Spleen (tissue), 11 donors: ENCODE data around the gene SMLR1. TPM values are rescaled to one million over a fixed set of nuclear protein-coding genes. Genes with fewer than 3 reads are reported as not detected.
A peak's percentile ranks its signal among the peaks of the same experiment; 100 is the strongest.

Experiments used
- DNase-seq: peaks from one replicate; pipeline ENCODE4 v3.0.0-alpha.2; 2020
- H3K27ac ChIP-seq, 8 donors: fragments of 200-600 bp; sonication (generic) in 7 of 8; 1 replicate in 4 of 8; 2 replicates in 4 of 8; pipeline versions ENCODE4 v1.5.0 to v1.8.0; 2016 to 2021; ENCODE audit warnings: inconsistent platforms in 4 of 8, mild to moderate bottlenecking in 4 of 8, moderate library complexity in 1 of 8
- H3K27me3 ChIP-seq, 7 donors: fragments of 200-600 bp; sonication (generic) in 6 of 7; replicated peaks in 1 of 7; 1 replicate in 4 of 7; 2 replicates in 3 of 7; pipeline versions ENCODE4 v1.5.0 to v1.8.0; 2016 to 2021; ENCODE audit warnings: inconsistent platforms in 3 of 7, mild to moderate bottlenecking in 1 of 7
- H3K36me3 ChIP-seq, 6 donors: fragments of 200-600 bp; sonication (generic) in 5 of 6; 1 replicate in 4 of 6; 2 replicates in 2 of 6; pipeline versions ENCODE4 v1.5.0 to v1.8.0; 2016 to 2021; ENCODE audit warnings: inconsistent platforms in 2 of 6
- H3K4me1 ChIP-seq, 6 donors: fragments of 200-600 bp; sonication (generic) in 5 of 6; 1 replicate in 3 of 6; 2 replicates in 3 of 6; pipeline versions ENCODE4 v1.5.0 to v1.8.0; 2016 to 2021; ENCODE audit warnings: inconsistent platforms in 3 of 6
- H3K4me3 ChIP-seq, 8 donors: fragments of 200-600 bp; sonication (generic) in 7 of 8; 1 replicate in 4 of 8; 2 replicates in 4 of 8; pipeline versions ENCODE4 v1.5.0 to v1.8.0; 2016 to 2021; ENCODE audit warnings: inconsistent platforms in 4 of 8, mild to moderate bottlenecking in 4 of 8, moderate library complexity in 2 of 8
- H3K9me3 ChIP-seq, 8 donors: fragments of 200-600 bp; sonication (generic) in 7 of 8; 1 replicate in 4 of 8; 2 replicates in 4 of 8; pipeline versions ENCODE4 v1.5.0 to v1.8.0; 2016 to 2021; ENCODE audit warnings: inconsistent platforms in 4 of 8
- CTCF ChIP-seq, 11 experiments: fragments of 200-600 bp in 7 of 11; fragments of 450-650 bp in 4 of 11; sonication (generic) in 4 of 11; IDR thresholded peaks in 8 of 11; conservative IDR thresholded peaks in 3 of 11; 1 replicate in 7 of 11; 2 replicates in 4 of 11; pipeline versions ENCODE4 v1.4.0 to v1.8.0; 2016 to 2021; ENCODE audit warnings: antibody characterized with exemption in 11 of 11, inconsistent platforms in 4 of 11, mild to moderate bottlenecking in 1 of 11
- POLR2A ChIP-seq, 3 donors: fragments of 450-650 bp; IDR thresholded peaks; one replicate each; pipeline ENCODE4 v1.5.1; 2017; ENCODE audit warnings: antibody characterized with exemption in 3 of 3, mild to moderate bottlenecking in 1 of 3
- POLR2AphosphoS5 ChIP-seq, 3 donors: sonication (generic); formaldehyde crosslinking; IDR thresholded peaks; one replicate each; pipeline ENCODE4 v1.5.1; 2017; ENCODE audit warnings: antibody characterized with exemption in 3 of 3
- WGBS, 5 donors: extraction: QIAGEN DNeasy Blood & Tissue Kit in 3 of 5; methylation state at CpG; one replicate each; pipeline versions ENCODE4 v1.1.5 to v1.1.7; 2013 to 2018; 5-methylcytosine and 5-hydroxymethylcytosine counted together
- intact Hi-C: fragments of 100-400 bp; cut with DNase I; formaldehyde crosslinking; loops from one replicate; pipeline ENCODE4 v1.15.0; 2023; ENCODE audit warnings: low total_unique reads
- polyA plus RNA-seq, 3 donors: library from polyadenylated mRNA; stranded (reverse); fragments of 200-250 nt; gene quantifications; one replicate each; pipeline ENCODE4 v1.2.1, GENCODE V29; 2013
- total RNA-seq, 7 donors: library from RNA; depleted of rRNA in 3 of 7; stranded (reverse); fragments of >200 nt in 3 of 7; fragmentation: NEBNext Ultra II Directional in 4 of 7; extraction: Animal tissue kit (Norgen Biotek cat#: 25700) in 4 of 7; gene quantifications; one replicate each; pipeline versions ENCODE4 v1.1.0 to v1.2.1, GENCODE V29; 2016 to 2021
- donor health status: healthy with polysubstance abuse.
- donor health status: DM: no; HTN: no; CAD: no; lungs with moderate emphysema.
- donor health status: DM: no; HTN: no; CAD: no.
- donor health status: Bipolar disorder and iron deficiency.
- donor health status: healthy.
- donor health status: DM: no; HTN: no; CAD: no.
- donor health status: DM: yes; HTN: yes; CAD: no.

Gene SMLR1
- total and polyA plus RNA-seq, 10 donors, result not detected

GRCh38 chr6:130870179-130870880 lies 43.1 kb downstream of the SMLR1 start:
- no peak for TF ChIP-seq POLR2AphosphoS5 (IDR thresholded peaks at IDR 0.05)
- Histone ChIP-seq H3K4me1 (no peaks in the 10 kb centered on the region), H3K27ac (no peak overlapping the region), H3K27me3 (no peaks in the 10 kb centered on the region), H3K36me3 (peaks cover 0 to 38% (median 6%) of the 10 kb centered on the region in 6 donors), H3K9me3 (no peaks in the 10 kb centered on the region), H3K4me3 (no peak overlapping the region)
- WGBS, 5 donors, result 82 to 95% (median 92%) methylated on average over 9 of the region's 9 CpGs
- intact Hi-C loops, result loop anchor here (10.0 kb wide), 1 partner anchor 546 kb away; no protein-coding TSS in a partner anchor
- DNase-seq, result no peak

- Histone ChIP-seq H3K27me3 (no peaks in the 10 kb centered on the region), H3K4me3 (no peak overlapping the region), H3K36me3 (peaks cover 0 to 18% (median 3%) of the 10 kb centered on the region in 6 donors), H3K9me3 (no peaks in the 10 kb centered on the region), H3K4me1 (no peaks in the 10 kb centered on the region), H3K27ac (no peak overlapping the region)
- WGBS, 5 donors, result 66 to 76% (median 69%) methylated on average over 8 of the region's 8 CpGs
- intact Hi-C loops, result loop anchor here (10.0 kb wide), 1 partner anchor 548 kb away; no protein-coding TSS in a partner anchor
- TF ChIP-seq POLR2A (IDR thresholded peaks at IDR 0.05) (no peak), CTCF (IDR thresholded peaks at IDR 0.05 in 8 of 11, conservative IDR thresholded peaks at IDR 0.05 in 3 of 11) (peak; percentile 41 to 89 (median 78)), POLR2AphosphoS5 (IDR thresholded peaks at IDR 0.05) (no peak)
- DNase-seq, result peak; percentile 88
Measured at GRCh38 chr6:130872250-130873095, 45.3 kb downstream of the SMLR1 start.

GRCh38 chr6:130873746-130874145 lies 46.5 kb downstream of the SMLR1 start:
- Histone ChIP-seq H3K27ac (no peak overlapping the region), H3K4me1 (no peaks in the 10 kb centered on the region), H3K4me3 (no peak overlapping the region), H3K9me3 (no peaks in the 10 kb centered on the region), H3K27me3 (no peaks in the 10 kb centered on the region), H3K36me3 (peaks cover 0 to 16% (median 3%) of the 10 kb centered on the region in 6 donors)
- TF ChIP-seq POLR2AphosphoS5 (IDR thresholded peaks at IDR 0.05) (no peak), CTCF (IDR thresholded peaks at IDR 0.05 in 8 of 11, conservative IDR thresholded peaks at IDR 0.05 in 3 of 11) (no peak), POLR2A (IDR thresholded peaks at IDR 0.05) (no peak)
- intact Hi-C loops, result loop anchor here (10.0 kb wide), 1 partner anchor 549 kb away; no protein-coding TSS in a partner anchor
- no peak for DNase-seq
- WGBS, 5 donors, result 92 to 97% (median 96%) methylated on average over 5 of the region's 5 CpGs

GRCh38 chr6:130879826-130880225 lies 52.6 kb downstream of the SMLR1 start:
- Histone ChIP-seq H3K4me1 (no peaks in the 10 kb centered on the region), H3K27me3 (no peaks in the 10 kb centered on the region), H3K27ac (no peak overlapping the region), H3K36me3 (peaks cover 0 to 40% (median 4%) of the 10 kb centered on the region in 6 donors), H3K4me3 (no peak overlapping the region), H3K9me3 (no peaks in the 10 kb centered on the region)
- WGBS, 5 donors, result 85 to 94% (median 91%) methylated on average over 6 of the region's 6 CpGs
- intact Hi-C loops, result loop anchor here (10.0 kb wide), 1 partner anchor 555 kb away; no protein-coding TSS in a partner anchor
- TF ChIP-seq POLR2AphosphoS5 (IDR thresholded peaks at IDR 0.05) (no peak), CTCF (IDR thresholded peaks at IDR 0.05 in 8 of 11, conservative IDR thresholded peaks at IDR 0.05 in 3 of 11) (no peak), POLR2A (IDR thresholded peaks at IDR 0.05) (no peak)
- no peak for DNase-seq
